ENCODE results near the gene UMPS. TPM values are rescaled to one million over a fixed set of nuclear protein-coding genes. Genes with fewer than 3 reads are reported as not detected.

Gene UMPS
- total and polyA plus RNA-seq, 2 donors: 15.0 to 32.6 TPM

DNA sequence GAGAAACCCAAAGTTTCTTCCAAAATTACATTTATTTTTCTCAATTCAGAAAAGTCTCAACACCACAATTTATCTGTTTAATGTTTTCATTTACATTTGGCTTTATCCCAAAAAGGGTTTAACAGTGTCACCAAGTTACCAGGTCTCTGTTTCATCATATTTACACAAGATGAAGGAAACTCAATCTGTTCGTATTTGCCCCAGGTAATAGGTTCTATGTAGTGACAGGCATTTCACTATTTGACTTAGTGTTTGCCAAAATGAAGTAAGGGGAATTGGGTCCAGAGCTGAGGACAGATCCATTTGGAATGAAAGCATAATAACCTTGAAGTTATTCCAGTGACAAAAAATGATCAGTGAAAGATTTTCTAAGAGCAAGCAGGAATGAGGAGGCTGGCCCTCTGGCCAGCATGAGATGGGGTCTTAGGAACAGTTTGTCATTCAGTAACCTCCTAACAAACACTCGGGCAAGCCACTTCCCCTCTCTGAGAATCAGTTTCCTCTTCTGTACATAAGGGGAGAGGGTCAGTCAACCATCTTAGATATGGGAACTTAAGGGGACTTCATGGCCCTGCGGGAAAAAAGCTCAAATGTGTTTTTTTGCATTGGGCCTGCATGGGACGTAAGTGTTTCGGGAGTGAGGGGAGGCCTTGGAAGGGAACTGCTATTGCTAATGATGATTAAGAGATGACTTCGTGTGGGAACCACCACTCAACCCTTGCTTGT lies 31.8 kb downstream of the UMPS start:
- Histone ChIP-seq H3K27ac (ENCODE audit: low read depth) (no peak overlapping the region), H3K4me3 (ENCODE audit: low read depth, low read length) (no peak overlapping the region), H3K4me1 (ENCODE audit: insufficient read depth) (no peaks in the 10 kb centered on the region), H3K36me3 (ENCODE audit: insufficient read depth) (no peaks in the 10 kb centered on the region)
- 81% methylated on average over 6 of the region's 6 CpGs for WGBS
- no peak for DNase-seq (ENCODE audit: extremely low spot score)

DNA sequence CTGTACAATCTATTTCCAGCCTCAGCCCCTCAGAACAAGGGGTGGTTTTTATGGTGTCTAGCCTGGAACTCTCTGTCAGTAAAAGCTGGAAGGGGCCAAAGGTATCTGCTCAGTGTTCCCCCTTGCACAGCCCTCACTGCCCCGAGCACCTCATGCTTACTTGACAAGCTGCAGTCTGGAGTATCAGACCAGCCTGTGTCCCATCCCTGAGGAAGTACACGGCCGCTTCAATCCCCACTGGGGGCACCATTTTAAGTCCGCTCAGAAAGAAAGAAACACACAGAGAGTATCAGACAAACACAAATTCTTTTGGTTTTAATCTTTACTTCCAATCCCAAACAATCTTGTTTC lies 32.4 kb downstream of the UMPS start:
- WGBS: 93% methylated on average over 4 of the region's 4 CpGs
- no peaks in the 10 kb centered on the region for H3K4me1 ChIP-seq (ENCODE audit: insufficient read depth)
- no peak for DNase-seq (ENCODE audit: extremely low spot score)
- no peak overlapping the region for H3K4me3 ChIP-seq (ENCODE audit: low read depth, low read length)
- no peaks in the 10 kb centered on the region for H3K36me3 ChIP-seq (ENCODE audit: insufficient read depth)
- H3K27ac ChIP-seq (ENCODE audit: low read depth): no peak overlapping the region

DNA sequence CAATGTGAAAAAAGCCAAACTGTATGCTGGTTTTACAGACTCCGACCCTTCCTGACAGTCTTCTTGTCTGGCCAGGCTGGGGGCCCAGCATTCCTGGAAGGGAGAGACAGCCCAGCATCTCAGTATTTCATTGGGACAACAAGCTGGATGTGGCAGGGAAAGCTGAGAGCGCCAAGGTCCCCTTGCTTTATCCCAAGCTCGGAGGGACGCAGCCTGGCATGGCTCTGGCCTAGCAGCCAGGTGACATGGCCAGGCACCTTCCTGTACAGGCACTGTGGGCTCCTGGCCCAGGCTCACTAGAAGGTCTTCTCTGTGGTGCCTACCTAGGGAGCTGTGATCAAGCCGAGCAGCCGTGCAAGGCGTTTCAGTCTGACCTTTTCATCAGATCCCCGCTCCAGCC lies 33.0 kb downstream of the UMPS start:
- WGBS: 96% methylated on average over 8 of the region's 8 CpGs

DNA sequence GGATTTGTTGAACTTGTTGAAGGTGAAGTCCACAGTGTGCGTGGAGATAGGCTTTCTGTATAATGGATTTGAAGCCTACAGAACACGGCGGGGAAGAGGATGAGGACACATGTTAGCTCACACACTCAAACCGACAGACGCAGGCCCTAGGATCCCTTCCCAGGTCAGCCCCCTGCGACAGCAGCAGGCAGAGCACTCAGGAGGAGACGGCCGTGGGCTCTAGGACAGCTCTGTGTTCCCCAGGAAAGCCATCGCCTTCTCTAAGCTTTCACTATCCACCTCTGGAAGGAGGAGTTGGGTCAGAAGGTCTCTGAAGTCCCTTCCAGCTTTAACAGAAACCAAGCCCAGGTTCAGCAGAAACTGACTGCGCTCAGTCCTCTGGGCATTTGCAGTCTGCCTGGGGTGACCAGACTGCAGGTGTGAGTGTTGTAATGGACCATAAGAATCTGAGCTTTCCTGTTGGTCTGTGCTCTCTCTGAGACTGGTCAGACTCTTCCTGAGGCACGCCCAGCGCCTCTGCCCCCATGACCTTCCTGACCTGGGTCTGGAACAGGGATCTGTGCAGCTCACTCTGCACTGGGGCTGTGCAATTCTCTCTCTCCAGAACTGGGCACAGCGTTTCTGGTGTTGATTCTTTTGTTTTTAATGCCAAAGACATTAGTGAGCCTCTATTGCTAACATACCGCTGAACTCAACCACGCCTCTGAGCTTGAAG lies 33.5 kb downstream of the UMPS start:
- 93% methylated on average over 15 of the region's 15 CpGs for WGBS
- Histone ChIP-seq H3K4me3 (ENCODE audit: low read depth, low read length) (no peak overlapping the region), H3K4me1 (ENCODE audit: insufficient read depth) (no peaks in the 10 kb centered on the region), H3K36me3 (ENCODE audit: insufficient read depth) (no peaks in the 10 kb centered on the region), H3K27ac (ENCODE audit: low read depth) (no peak overlapping the region)
- no peak for DNase-seq (ENCODE audit: extremely low spot score)

More for the DNA sequence above, 33.0 kb downstream of the UMPS start:
- no peaks in the 10 kb centered on the region for H3K36me3 ChIP-seq (ENCODE audit: insufficient read depth)
- DNase-seq (ENCODE audit: extremely low spot score): no peak
- H3K4me3 ChIP-seq (ENCODE audit: low read depth, low read length): no peak overlapping the region
- H3K4me1 ChIP-seq (ENCODE audit: insufficient read depth): no peaks in the 10 kb centered on the region
- no peak overlapping the region for H3K27ac ChIP-seq (ENCODE audit: low read depth)

DNA sequence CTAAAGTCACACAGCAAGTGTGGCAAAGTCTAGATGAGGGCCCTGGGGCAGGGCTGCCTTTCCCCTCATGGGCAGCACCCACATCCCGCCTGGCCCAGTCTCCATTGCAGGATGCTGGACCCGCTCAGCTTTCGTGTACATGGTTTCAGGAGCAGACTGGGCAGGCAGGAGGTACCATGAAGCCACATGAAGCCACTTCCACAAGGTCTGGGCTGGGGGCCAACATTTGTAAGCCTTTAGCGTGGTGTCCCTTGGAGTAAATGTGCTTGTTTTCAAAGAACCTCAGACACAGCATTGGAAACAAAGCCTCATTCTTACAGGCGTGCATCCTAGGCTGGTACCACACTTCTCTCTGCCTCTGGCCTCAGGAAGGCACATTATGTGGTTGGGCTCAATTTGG lies 34.5 kb downstream of the UMPS start:
- 75% methylated on average over 5 of the region's 5 CpGs for WGBS
- Histone ChIP-seq H3K36me3 (ENCODE audit: insufficient read depth) (no peaks in the 10 kb centered on the region), H3K27ac (ENCODE audit: low read depth) (no peak overlapping the region), H3K4me3 (ENCODE audit: low read depth, low read length) (no peak overlapping the region), H3K4me1 (ENCODE audit: insufficient read depth) (no peaks in the 10 kb centered on the region)
- no peak for DNase-seq (ENCODE audit: extremely low spot score)

DNA sequence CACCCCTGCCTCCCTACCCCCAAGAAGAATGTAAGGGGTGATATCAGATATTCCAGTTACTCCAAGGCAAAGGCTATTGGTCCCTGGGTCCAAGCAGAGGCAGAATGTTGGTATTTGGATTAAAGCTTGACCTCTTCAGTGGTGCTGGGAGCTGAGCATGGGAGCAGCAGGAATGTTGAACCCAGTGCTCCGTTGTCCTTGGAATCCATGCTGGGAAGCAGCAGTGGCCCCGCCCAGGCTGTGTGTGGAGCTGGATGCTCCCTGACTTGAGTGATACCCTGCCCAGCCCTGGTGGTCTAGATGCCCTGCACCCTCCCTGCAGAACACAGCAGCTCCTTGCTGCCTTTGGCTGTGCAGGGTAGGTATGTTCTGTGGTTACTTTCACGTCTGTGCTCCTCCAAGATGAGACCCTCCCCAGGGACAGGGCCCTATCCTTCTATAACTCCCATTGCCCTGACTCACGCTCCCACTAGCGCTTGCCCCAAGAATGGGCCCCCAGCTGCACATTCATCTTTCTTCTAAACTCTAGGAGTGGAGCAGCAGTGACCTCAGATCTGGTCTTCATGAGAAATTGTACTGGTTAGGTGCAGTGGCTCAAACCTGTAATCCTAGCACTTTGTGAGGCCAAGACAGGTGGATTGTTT lies 35.1 kb downstream of the UMPS start:
- no peaks in the 10 kb centered on the region for H3K4me1 ChIP-seq (ENCODE audit: insufficient read depth)
- no peak overlapping the region for H3K27ac ChIP-seq (ENCODE audit: low read depth)
- 83% methylated on average over 5 of the region's 5 CpGs for WGBS
- DNase-seq (ENCODE audit: extremely low spot score): no peak
- no peak overlapping the region for H3K4me3 ChIP-seq (ENCODE audit: low read depth, low read length)
- H3K36me3 ChIP-seq (ENCODE audit: insufficient read depth): no peaks in the 10 kb centered on the region

DNA sequence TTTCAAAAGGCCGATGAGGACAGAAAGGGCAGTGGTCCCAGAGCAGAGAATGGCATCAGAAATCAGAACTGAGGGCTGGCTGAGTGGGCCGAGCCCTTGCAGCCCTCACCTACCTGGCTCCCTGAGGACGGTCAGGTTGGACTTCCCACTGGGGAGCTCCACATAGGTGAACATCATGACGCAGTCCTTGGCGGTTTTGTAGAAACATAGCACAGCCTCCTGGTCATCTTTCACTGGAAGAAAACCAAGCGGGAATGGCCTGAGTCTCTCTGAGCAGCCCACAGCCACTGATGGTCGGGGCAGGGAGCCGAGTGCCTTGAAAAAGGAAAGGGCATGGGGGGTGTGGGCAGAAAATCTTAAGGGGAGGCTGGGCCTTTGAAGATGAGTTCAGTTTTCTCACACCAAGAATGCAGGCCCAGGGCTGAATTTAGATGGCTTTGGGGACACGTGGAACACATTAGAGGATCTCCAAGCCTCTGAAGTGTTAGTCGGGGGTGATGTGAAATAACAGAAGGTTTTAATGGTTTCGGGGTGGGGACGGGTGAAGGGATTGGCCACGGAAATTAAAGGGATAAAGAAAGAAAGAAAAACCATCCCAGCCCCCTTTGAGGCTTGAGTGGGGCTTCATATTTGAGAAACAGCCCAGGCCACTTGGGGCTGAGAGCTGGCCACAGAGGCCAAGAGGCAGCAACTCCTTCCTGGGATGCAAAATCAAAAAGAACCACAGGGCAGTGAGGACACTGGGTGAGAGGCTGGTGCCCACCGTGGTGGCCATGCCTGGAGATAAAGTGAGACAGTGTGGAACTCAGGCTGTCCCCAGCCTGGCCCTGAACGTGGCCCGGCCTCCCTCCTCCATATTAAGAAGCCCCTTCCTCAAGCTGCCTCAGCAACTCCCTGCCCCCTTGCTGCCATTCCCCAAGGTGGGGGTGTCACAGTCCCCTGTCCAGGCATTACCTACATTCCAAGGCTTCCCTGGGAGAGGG lies 36.2 kb downstream of the UMPS start:
- Histone ChIP-seq H3K36me3 (ENCODE audit: insufficient read depth) (no peaks in the 10 kb centered on the region), H3K4me3 (ENCODE audit: low read depth, low read length) (no peak overlapping the region), H3K27ac (ENCODE audit: low read depth) (no peak overlapping the region), H3K4me1 (ENCODE audit: insufficient read depth) (no peaks in the 10 kb centered on the region)
- 95% methylated on average over 16 of the region's 16 CpGs for WGBS
- DNase-seq (ENCODE audit: extremely low spot score): no peak

DNA sequence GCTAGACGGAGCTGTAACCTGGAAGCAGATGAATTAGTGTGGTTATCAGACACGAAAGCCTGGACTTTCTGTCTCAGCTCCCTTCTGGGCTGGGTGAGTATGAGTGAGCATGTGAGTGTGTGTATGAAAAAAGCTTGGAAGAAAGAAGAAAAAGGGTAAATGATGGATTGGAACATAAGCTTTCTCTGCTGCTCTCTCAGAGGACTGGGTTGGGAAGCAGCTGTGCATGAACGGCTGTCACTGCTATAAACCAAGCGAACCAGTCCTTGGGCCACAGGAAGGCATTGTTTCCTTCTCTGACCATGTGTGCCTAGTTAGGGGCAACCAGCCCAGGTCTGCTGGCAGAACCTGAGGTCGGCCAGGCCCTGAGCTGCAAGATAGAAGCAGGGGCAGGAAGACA lies 37.0 kb downstream of the UMPS start:
- DNase-seq (ENCODE audit: extremely low spot score): no peak
- WGBS: 93% methylated on average over 5 of the region's 5 CpGs
- Histone ChIP-seq H3K27ac (ENCODE audit: low read depth) (no peak overlapping the region), H3K4me3 (ENCODE audit: low read depth, low read length) (no peak overlapping the region), H3K36me3 (ENCODE audit: insufficient read depth) (no peaks in the 10 kb centered on the region), H3K4me1 (ENCODE audit: insufficient read depth) (no peaks in the 10 kb centered on the region)

DNA sequence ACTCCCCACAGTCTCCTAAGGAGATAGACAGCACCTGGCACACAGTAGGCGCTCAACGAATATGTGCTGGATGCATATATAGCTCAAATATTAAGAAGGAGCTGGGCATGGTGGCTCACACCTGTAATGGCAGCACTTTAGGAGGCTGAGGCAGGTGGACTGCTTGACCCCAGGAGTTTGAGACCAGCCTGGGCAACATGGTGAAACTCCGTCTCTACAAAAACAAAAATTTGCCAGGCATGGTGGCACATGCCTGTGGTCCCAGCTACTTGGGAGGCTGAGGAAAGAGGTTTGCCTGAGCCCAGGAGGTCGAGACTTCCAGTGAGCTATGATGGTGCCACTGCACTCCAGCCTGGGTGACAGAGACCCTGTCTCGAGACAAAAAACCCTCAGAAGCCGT lies 37.4 kb downstream of the UMPS start:
- no peak for DNase-seq (ENCODE audit: extremely low spot score)
- WGBS: 95% methylated on average over 6 of the region's 6 CpGs
- H3K36me3 ChIP-seq (ENCODE audit: insufficient read depth): no peaks in the 10 kb centered on the region

DNA sequence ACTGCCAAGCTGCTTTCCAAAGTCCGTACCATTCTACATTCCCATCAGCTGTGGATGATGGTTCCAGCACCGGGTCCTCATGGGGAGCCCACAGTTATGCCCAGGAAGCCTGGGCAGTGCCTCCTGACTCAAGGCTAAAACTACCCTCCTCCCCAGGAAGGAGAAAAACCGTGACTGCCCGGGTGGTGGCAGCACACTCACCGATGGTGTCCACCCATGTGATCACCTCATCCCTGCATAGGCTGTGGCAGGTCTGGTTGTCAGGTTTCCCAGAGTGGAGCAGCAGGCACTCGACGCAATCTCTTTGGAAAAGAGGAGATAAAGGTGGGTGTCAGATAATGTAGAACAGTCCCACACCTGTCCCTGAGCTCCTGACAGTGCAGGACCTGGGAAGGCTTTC lies 38.6 kb downstream of the UMPS start:
- H3K27ac ChIP-seq (ENCODE audit: low read depth): no peak overlapping the region
- no peak overlapping the region for H3K4me3 ChIP-seq (ENCODE audit: low read depth, low read length)
- 85% methylated on average over 7 of the region's 7 CpGs for WGBS
- no peak for DNase-seq (ENCODE audit: extremely low spot score)
- no peaks in the 10 kb centered on the region for H3K4me1 ChIP-seq (ENCODE audit: insufficient read depth)
- H3K36me3 ChIP-seq (ENCODE audit: insufficient read depth): no peaks in the 10 kb centered on the region

More for the DNA sequence above, 37.4 kb downstream of the UMPS start:
- Histone ChIP-seq H3K4me1 (ENCODE audit: insufficient read depth) (no peaks in the 10 kb centered on the region), H3K4me3 (ENCODE audit: low read depth, low read length) (no peak overlapping the region), H3K27ac (ENCODE audit: low read depth) (no peak overlapping the region)

DNA sequence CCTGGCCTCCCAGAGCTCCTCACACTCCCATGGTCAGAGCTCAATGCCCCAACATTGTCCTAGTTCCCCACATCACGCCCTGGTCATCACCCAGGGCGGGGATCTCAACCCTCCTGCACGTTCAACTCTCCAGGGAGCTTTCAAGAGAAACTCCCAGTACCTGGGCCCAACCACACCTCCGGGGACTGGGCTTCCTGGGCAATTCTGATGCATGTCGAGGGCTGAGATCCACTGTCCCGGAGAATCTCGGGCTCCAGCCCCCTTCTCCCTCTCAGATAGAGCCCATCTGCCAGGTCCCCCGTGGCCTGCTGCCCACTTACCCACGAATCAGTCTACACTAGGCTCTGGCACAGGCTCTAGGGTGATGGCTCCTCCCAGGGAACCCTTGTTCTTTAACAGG lies 39.2 kb downstream of the UMPS start:
- H3K27ac ChIP-seq (ENCODE audit: low read depth): no peak overlapping the region
- DNase-seq (ENCODE audit: extremely low spot score): no peak
- WGBS: 91% methylated on average over 9 of the region's 9 CpGs
- no peaks in the 10 kb centered on the region for H3K36me3 ChIP-seq (ENCODE audit: insufficient read depth)
- H3K4me3 ChIP-seq (ENCODE audit: low read depth, low read length): no peak overlapping the region
- no peaks in the 10 kb centered on the region for H3K4me1 ChIP-seq (ENCODE audit: insufficient read depth)

DNA sequence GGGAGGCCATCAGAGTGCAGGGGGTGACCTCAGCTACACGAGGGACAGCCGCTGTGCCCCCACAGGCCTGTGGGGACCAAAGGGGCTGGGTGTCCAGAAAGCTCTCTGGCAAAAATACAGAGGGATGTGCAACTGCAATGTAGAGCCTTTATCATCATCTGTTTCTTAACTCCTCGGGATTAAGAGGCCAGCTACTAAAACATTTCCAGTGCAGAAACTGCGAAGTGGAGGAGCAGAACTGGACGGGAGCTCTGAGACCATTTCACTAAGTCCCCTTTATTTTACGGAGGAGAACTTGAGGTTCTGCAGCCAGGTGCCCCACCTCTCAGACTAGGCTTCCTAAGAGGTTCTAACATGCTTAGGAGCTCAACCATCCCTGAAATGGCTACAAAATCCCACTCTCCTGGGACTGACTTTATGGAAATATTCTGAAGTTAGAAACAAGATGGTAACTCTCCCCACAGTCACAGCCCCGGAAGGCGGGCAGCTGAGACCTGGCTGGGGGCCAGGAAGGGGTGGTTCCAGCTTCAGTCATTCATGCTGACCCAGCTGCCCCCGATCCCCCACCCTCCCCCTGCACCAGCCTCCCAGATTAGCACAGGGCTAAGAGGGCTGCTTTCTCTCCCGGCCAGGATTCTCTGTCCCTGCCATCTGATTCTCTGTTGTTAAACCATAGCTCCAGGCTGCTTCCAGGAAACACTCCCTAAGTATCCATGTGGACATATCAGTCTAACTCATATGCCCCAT lies 40.3 kb downstream of the UMPS start:
- 54% methylated on average over 10 of the region's 10 CpGs for WGBS
- Histone ChIP-seq H3K36me3 (ENCODE audit: insufficient read depth) (no peaks in the 10 kb centered on the region), H3K27ac (ENCODE audit: low read depth) (no peak overlapping the region), H3K4me1 (ENCODE audit: insufficient read depth) (no peaks in the 10 kb centered on the region), H3K4me3 (ENCODE audit: low read depth, low read length) (no peak overlapping the region)
- DNase-seq (ENCODE audit: extremely low spot score): no peak

DNA sequence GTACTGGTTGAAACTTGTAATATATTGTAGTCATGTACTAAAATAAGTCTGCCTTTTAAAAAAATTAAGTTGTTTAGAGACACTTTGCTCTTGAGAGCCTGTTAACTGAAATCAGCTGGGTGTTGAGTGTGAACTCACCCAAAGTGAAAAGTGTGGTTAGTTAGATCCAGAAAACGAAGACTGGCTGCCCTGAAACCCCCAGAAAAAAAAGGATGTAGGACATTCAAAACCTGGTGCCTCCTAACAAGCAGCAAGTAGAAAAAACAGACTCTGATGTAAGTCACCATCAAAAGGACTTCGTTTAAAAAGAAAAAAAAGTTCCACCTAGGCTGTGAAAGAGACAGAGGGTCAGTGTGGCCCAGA lies 40.8 kb downstream of the UMPS start:
- Histone ChIP-seq H3K27ac (ENCODE audit: low read depth) (no peak overlapping the region), H3K4me3 (ENCODE audit: low read depth, low read length) (no peak overlapping the region), H3K36me3 (ENCODE audit: insufficient read depth) (no peaks in the 10 kb centered on the region), H3K4me1 (ENCODE audit: insufficient read depth) (no peaks in the 10 kb centered on the region)
- WGBS: 77% methylated on average over 2 of the region's 2 CpGs
- DNase-seq (ENCODE audit: extremely low spot score): no peak

Data from urinary bladder (tissue), 4 donors.